Nucleus accumbens (tissue), 56 donors: ENCODE results near the gene ENOSF1.
A peak's percentile ranks its signal among the peaks of the same experiment; 100 is the strongest.

ENCODE experiments used
- DNase-seq, 56 donors: peaks; one replicate each; lab custom pipeline; 2025; lab: John Stamatoyannopoulos, UW

Gene ENOSF1

GRCh38 chr18:644395-645004 lies 67.9 kb downstream of the ENOSF1 start:
- peak in 45 of 56 donors; percentile 4 to 84 (median 51) for DNase-seq

- DNase-seq = no peak
These were observed 71.2 kb downstream of the ENOSF1 start for GRCh38 chr18:641224-641623.

- no peak for DNase-seq
These were observed 77.3 kb downstream of the ENOSF1 start for GRCh38 chr18:635171-635570.

GRCh38 chr18:634551-635045 lies 77.8 kb downstream of the ENOSF1 start:
- no peak for DNase-seq

GRCh38 chr18:631560-631959 lies 80.9 kb downstream of the ENOSF1 start:
- no peak for DNase-seq

GRCh38 chr18:629269-630150 lies 82.9 kb downstream of the ENOSF1 start:
- DNase-seq = no peak

GRCh38 chr18:627231-627630 lies 85.2 kb downstream of the ENOSF1 start:
- DNase-seq = no peak

GRCh38 chr18:623761-624620 lies 88.4 kb downstream of the ENOSF1 start:
- DNase-seq = peak in 49 of 56 donors; percentile 7 to 87 (median 46)

- no peak for DNase-seq
These were observed 90.1 kb downstream of the ENOSF1 start for GRCh38 chr18:622289-622688.

GRCh38 chr18:621291-622043 lies 91.0 kb downstream of the ENOSF1 start:
- no peak for DNase-seq
